NOMO-1 treated with DMSO at 0.1 percent for 48 hours (cell line): ENCODE measurements around the gene NPFFR1.
"Not testable (repeated sequence)": the region's sequence is repeated elsewhere in the genome, so short reads cannot be mapped to it uniquely, and the experiment has no call there.

Experiments
- DNase-seq: peaks from one replicate; lab custom pipeline; 2025; ENCODE audit not compliant: unreplicated experiment; lab: John Stamatoyannopoulos, UW

Gene NPFFR1

DNA sequence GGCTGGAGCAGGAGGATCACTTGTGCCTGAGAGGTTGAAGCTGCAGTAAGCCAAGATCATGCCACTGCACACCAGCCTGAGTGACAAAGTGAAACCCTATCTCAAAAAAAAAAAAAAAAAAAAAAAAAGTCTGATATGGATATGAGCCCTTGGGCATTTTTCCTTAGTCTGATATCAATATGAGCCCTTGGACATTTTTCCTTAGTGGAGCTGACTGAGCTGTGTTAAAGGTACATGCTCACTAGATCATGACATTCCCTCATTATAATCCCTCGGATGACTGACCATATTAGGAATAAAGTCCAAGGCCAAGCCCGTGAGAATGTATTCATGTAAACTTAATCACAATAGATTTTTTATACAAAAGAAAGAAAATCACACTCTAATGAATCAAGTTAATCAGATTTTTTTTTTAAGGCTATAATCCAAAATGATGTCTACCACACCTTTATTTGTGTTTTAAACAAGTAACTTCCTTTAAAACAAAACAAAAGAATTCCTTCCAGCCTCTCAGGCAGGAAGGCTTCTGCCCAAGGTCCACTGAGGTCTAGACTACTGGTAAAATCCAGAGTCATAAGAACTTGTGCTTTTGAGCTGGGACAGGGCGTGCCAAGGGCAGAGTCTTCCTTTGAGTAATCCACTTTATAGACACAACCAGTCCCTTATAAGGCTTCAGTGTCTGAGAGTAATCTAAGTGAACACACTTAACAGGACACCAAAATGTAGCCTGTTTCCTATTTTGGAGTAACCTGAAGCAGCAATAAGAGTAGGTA, 56.1 kb downstream of the NPFFR1 start:
- no peak for DNase-seq

DNA sequence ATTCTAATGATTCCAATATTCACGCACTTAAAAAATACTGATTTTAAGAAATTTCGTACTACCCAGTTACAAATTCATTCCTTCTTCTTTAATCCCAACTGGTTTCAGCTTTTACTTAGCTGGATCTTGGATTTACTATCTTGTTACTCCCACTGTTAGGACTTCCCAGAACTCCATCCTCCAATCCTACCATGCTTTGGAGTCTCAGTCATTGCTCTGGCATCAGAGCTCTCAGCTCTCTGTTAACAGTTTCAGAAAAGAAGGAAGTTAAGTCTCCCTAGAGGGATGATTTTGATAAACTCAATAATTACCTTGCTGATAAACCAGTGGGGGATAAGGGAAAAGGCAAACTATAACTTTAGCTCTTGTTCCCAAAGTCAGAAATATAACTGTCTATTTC, 60.1 kb downstream of the NPFFR1 start:
- no peak for DNase-seq

DNA sequence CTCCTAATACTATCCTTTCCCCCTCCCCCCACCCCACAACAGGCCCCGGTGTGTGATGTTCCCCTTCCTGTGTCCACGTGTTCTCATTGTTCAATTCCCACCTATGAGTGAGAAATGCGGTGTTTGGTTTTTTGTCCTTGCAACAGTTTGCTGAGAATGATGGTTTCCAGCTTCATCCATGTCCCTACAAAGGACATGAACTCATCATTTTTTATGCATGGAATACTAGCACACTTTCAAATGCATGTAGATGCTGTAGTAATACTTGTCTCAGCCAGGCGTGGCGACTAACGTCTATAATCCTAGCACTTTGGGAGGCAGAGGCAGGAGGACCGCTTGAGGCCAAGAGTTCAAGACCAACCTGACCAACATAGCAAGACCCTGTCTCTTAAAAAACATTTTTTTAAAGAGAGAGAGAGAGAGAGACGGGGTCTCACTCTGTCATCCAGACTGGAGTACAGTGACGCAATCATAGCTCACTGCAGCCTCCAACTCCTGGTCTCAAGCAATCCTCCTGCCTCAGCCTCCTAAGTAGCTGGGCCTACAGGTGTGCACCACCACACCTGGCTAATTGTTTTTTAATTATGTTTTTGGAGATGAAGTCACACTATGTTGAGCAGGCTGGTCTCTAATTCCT, 60.9 kb downstream of the NPFFR1 start:
- not testable (repeated sequence) for DNase-seq

DNA sequence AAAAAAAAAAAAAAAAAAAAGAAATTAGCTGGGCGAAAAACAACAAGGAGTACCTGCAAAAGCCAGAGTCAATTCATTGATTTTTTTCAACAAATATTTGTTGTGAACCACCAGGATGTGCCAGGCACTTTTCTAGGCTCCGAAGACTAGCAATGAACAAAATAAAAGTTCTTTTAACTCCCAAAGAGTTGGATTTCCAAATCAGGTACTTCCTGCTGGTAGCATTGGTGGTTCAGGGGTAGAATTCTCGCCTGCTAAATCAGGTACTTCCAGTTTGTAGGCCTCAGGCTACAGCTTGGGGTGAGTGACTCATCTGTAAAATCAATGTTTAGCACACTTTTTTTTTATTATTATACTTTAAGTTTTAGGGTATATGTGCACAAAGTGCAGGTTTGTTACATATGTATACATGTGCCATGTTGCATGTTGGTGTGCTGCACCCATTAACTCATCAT, 61.4 kb downstream of the NPFFR1 start:
- peak; percentile 40 for DNase-seq

DNA sequence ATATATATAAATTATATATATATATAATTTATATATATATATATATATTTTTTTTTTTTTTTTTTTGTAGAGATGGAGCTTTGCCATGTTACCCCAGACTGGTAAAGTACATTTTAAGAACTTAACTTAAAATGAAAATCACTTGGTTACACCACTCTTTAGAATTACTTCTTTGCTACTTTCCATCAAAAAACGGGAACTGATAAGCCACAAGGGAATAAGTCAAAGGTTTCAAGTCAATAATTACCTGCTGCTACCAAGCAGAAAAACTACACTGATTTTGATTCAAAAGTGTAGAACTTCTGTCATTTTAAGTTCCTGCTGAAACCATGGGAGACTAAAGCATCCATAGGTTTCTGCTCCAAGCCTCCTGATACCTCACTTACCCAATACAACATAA, 62.8 kb downstream of the NPFFR1 start:
- DNase-seq: peak; percentile 48

DNA sequence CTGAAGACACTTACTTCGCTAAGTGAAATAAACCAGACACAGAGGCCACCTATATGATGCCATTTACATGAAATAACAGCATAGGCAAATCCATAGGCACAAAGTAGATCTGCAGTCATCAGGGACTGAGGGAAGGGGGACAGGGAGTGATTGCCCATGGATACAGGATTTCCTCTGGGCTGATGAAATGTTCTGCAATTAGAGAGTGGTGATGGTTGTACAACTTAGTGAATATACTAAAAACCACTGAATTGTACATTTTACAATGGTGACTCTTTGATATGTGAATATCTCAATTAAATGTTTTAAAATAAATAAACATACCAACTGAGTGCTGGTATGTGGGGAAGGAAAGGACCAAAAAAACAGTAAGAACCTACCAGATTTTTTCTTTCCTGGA, 70.9 kb downstream of the NPFFR1 start:
- DNase-seq: no peak

DNA sequence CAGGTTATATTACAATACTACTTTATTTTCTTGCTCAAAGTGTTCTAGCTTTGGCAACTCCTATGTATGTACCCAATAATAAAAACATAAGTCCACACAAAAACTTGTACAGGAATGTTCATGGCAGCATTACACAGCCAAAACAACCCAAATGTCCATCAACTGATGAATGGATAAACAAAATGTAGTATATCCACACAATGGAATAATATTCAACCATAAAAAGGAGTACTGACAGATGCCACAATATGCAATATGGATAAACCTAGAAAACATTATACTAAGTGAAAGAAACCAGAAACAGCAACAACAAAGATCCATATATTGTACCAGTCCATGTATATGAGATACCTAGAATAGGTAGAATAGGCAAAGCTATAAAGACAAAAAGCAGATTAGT, 71.5 kb downstream of the NPFFR1 start:
- DNase-seq: no peak

DNA sequence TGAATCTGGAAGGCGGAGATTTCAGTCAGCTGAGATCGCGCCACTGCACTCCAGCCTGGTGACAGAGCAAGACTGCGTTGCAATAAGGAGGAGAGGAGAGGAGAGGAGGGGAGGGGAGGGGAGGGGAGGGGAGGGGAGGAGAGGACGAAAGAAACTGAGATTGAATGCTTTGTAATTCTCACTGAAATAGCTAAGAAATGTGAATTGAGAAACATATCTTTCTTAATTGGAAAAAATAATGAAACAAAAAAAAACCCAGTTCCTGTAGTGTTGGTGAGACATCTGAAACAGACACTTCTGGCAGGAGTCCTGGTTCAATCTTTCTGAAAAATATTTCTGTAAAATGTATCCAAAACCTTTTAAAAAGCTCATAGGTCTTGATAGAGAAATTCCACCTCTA, 77.0 kb downstream of the NPFFR1 start:
- DNase-seq: no peak

DNA sequence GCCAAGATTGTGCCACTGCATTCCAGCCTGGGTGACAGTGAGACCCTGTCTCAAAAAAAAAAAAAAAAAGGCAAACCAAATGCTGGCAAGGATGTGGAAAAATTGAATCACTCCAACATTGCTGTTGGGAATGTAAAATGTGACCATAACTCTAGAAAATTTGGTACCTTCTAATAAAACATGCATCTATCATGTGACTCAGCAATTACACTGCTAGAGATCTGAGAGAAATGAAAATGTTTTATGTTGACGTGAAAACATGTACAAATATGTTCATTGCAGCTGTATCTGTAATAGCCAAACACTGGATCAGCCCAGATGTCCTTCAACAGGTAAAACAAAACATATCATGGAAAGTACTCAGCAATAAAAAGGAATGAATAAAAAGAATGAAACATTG, 82.7 kb downstream of the NPFFR1 start:
- DNase-seq: no peak

DNA sequence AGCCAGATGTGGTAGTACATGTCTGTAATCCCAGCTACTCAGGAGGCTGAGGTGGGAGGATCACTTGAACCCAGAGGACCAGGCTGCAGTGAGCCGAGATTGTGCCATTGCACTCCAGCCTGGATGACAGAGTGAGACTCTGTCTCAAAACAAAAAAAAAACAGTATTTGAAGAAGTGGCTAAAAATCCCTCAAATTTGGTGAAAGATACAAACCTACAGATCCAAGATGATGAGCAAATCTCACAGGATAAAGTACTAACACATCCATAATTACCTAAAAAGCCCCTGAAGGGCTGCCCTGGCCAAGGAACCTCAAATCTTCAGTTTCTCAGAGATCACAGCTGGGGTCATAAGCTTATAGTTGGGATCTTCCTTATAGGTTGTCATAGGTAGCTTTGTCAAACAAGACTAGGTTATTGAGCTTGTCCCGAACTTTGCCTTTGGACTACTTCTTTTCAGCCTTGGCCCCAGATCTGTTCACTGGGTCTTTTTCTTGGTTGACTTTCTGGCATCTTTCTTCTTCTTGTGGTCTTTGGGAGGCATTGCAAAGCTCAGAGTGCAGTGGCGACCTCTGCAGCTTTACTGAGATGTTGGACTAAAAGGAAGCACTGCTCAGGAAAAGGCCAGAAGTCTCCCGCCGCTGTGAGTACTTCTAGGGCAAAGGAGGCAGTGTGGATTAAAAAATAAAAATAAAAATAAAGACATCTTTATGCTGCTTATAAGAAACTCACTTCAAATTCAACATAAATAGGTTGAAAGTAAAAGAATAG, 84.9 kb downstream of the NPFFR1 start:
- DNase-seq: no peak
